Pancreas (tissue), 10 donors: ENCODE results near the gene MIEN1. TPM values are rescaled to one million over a fixed set of nuclear protein-coding genes. Genes with fewer than 3 reads are reported as not detected.

Experiments
- ATAC-seq, 4 donors: fragments of 200-7000 bp; cut with Tn5 transposase; one replicate each; pipeline versions ENCODE4 v1.8.0 to v1.9.1; 2020; ENCODE audit warnings: mild to moderate bottlenecking in 4 of 4, moderate library complexity in 4 of 4
- DNase-seq, 6 donors: peaks; one replicate each; pipeline ENCODE4 v3.0.0-alpha.2; 2020
- FAIRE-seq: peaks from 2 replicates; lab custom pipeline; 2012; peaks lifted over from hg19 to GRCh38; lab: Jason Lieb, UNC
- H3K27ac ChIP-seq, 4 donors: fragments of 200-600 bp; sonication (generic); 1 replicate in 3 of 4; 2 replicates in 1 of 4; pipeline versions ENCODE4 v1.5.0 to v1.8.0; 2020
- H3K27me3 ChIP-seq, 4 donors: fragments of 200-600 bp; one replicate each; pipeline ENCODE4 v1.8.0; 2021
- H3K36me3 ChIP-seq, 3 donors: fragments of 200-600 bp; sonication (generic) in 1 of 3; one replicate each; pipeline versions ENCODE4 v1.5.0 to v1.8.0; 2020 to 2021
- H3K4me1 ChIP-seq, 3 donors: fragments of 200-600 bp; one replicate each; pipeline ENCODE4 v1.8.0; 2021
- H3K4me3 ChIP-seq, 4 donors: fragments of 200-600 bp; sonication (generic) in 2 of 4; one replicate each; pipeline versions ENCODE4 v1.5.0 to v1.8.0; 2020 to 2021
- H3K9me3 ChIP-seq, 4 donors: fragments of 200-600 bp; one replicate each; pipeline ENCODE4 v1.8.0; 2021
- WGBS, 2 donors: extraction: QIAGEN DNeasy Blood & Tissue Kit; methylation state at CpG; one replicate each; pipeline ENCODE4 v1.1.7; 2013; 5-methylcytosine and 5-hydroxymethylcytosine counted together
- intact Hi-C, 3 donors: fragments of 100-400 bp; cut with DNase I; formaldehyde crosslinking; loops; one replicate each; pipeline versions ENCODE4 v1.11.1 to v1.14.2; 2022
- polyA plus RNA-seq, 2 donors: library from polyadenylated mRNA; stranded (reverse); fragments of 200-250 nt; gene quantifications; one replicate each; pipeline ENCODE4 v1.2.3, GENCODE V29; 2013
- total RNA-seq, 6 donors: library from RNA; stranded (reverse); fragmentation: NEBNext Ultra II Directional in 4 of 6; extraction: Animal tissue kit (Norgen Biotek cat#: 25700) in 4 of 6; gene quantifications; one replicate each; pipeline versions ENCODE4 v1.2.1 to v1.2.4, GENCODE V29; 2021 to 2023
- TF ChIP-seq, protein P1 (sequence below), 4 donors: fragments of 200-600 bp; sonication (generic) in 3 of 4; IDR thresholded peaks; one replicate each; pipeline versions ENCODE4 v1.5.0 to v1.8.0; 2021; ENCODE audit warnings: antibody characterized with exemption in 4 of 4
- donor health status: healthy with polysubstance abuse.
- donor health status: DM: no; HTN: no; CAD: no; lungs with moderate emphysema.
- donor health status: DM: no; HTN: no; CAD: no.
- donor health status: control.
- donor health status: control.
- donor health status: Bipolar disorder and iron deficiency.
- donor health status: DM: yes; HTN: yes; CAD: no.
- donor health status: DM: no; HTN: no; CAD: no.
- donor health status: DM: no; HTN: no; CAD: no.
- donor health status: DM: yes; HTN: yes; CAD: no.

MIEN1 gene
- total and polyA plus RNA-seq, 8 donors: 17.0 to 75.2 (median 25.3) TPM

DNA sequence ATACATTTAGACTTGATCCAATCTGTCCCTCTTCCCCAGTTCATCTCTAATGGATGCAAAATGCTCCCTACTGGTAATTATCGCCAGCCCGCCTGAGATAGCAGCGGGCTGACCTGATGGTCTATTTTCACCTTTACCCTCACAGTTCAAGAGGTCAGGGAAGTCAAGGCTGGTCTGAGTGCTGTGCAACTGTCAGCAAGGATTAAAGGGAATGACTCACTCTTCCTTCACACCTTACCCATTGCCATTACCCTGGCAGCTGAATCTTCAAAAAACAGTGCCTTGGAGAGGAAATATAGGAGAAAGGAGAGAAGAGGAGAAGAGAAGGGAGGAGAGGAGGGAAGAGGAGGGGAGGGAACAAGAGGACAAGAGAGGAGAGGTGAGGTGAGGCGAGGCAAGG lies 43.7 kb upstream of the MIEN1 start:
- H3K27ac ChIP-seq: no peak overlapping the region
- TF ChIP-seq, protein P1, sequence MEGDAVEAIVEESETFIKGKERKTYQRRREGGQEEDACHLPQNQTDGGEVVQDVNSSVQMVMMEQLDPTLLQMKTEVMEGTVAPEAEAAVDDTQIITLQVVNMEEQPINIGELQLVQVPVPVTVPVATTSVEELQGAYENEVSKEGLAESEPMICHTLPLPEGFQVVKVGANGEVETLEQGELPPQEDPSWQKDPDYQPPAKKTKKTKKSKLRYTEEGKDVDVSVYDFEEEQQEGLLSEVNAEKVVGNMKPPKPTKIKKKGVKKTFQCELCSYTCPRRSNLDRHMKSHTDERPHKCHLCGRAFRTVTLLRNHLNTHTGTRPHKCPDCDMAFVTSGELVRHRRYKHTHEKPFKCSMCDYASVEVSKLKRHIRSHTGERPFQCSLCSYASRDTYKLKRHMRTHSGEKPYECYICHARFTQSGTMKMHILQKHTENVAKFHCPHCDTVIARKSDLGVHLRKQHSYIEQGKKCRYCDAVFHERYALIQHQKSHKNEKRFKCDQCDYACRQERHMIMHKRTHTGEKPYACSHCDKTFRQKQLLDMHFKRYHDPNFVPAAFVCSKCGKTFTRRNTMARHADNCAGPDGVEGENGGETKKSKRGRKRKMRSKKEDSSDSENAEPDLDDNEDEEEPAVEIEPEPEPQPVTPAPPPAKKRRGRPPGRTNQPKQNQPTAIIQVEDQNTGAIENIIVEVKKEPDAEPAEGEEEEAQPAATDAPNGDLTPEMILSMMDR (IDR thresholded peaks at IDR 0.05): no peak
- H3K27me3 ChIP-seq: peaks cover 0 to 5% (median 0%) of the 10 kb centered on the region in 4 donors
- no peak for FAIRE-seq
- H3K4me1 ChIP-seq: no peaks in the 10 kb centered on the region
- DNase-seq: no peak
- no peak for ATAC-seq
- H3K4me3 ChIP-seq: no peak overlapping the region
- H3K9me3 ChIP-seq: no peaks in the 10 kb centered on the region
- 87 to 90% methylated on average over 4 of the region's 4 CpGs for WGBS, 2 donors
- no peaks in the 10 kb centered on the region for H3K36me3 ChIP-seq
- intact Hi-C loops: no loop called here

DNA sequence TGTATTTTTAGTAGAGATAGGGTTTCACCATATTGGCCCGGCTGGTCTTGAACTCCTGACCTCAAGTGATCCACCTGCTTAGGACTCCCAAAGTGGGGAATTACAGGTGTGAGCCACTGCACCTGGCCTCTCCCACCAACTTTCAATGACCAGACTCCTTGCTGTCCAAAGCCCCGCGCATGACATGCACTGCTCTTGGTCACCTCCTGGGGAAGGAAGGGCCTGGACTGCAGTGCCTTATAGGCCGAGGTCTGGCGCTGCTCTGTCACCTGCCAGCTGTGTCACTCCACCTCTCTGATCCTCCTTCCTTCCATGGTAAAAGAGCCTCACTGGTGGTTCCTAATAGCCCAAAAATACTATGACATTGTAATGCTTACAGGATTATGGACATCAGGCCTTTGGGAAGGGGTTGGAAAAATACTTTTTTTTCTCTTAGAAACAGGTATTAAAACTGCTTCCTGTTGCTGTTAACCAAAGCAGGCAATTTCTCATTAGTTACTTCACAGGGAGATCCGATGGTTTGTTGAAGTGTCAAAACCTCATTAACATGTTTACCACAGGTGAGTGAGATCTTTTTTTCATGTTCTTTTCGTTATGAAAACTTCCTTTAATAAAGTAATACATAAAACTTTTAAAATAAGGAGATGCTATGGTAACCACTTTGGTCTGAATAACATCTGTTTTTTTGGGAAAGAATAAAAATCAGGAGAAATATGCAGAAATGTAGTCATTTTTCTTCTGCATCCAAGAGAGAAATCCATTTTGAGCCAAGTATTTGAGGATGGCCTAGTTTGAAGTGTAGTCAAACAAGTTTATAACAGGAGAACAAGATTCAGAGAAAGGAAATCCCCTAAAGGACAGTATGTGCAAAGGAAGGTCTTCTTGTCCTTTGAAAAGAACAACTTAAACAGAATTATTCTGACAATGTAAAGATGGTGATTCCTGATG lies 42.9 kb upstream of the MIEN1 start:
- no peak overlapping the region for H3K4me3 ChIP-seq
- TF ChIP-seq, protein P1 (IDR thresholded peaks at IDR 0.05): no peak
- intact Hi-C loops: no loop called here
- no peak for ATAC-seq
- WGBS, 2 donors: 81 to 83% methylated on average over 7 of the region's 7 CpGs
- FAIRE-seq: no peak
- peaks cover 0 to 5% (median 0%) of the 10 kb centered on the region in 4 donors for H3K27me3 ChIP-seq
- H3K27ac ChIP-seq: no peak overlapping the region
- no peaks in the 10 kb centered on the region for H3K9me3 ChIP-seq
- no peak for DNase-seq
- H3K4me1 ChIP-seq: no peaks in the 10 kb centered on the region
- no peaks in the 10 kb centered on the region for H3K36me3 ChIP-seq

DNA sequence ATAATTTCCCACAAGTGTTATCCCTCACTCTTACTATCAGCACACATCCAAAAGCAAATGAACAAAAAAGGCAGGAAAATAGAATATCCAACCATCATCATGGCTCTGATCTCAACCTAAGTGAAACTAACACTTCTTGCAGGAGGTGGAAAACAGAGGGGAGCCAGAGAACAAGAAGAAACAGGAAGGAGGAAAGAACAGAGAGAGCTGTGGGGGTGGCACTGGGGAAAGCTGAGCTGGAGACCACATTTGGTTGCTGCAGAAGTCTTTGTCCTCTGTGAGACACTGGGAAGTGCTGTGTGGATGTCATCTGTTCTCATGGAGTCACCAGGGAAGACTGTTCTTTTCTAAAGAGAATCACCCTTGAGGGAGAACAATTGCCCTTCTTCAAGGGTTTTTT lies 42.1 kb upstream of the MIEN1 start:
- no peak overlapping the region for H3K27ac ChIP-seq
- no peak for ATAC-seq

DNA sequence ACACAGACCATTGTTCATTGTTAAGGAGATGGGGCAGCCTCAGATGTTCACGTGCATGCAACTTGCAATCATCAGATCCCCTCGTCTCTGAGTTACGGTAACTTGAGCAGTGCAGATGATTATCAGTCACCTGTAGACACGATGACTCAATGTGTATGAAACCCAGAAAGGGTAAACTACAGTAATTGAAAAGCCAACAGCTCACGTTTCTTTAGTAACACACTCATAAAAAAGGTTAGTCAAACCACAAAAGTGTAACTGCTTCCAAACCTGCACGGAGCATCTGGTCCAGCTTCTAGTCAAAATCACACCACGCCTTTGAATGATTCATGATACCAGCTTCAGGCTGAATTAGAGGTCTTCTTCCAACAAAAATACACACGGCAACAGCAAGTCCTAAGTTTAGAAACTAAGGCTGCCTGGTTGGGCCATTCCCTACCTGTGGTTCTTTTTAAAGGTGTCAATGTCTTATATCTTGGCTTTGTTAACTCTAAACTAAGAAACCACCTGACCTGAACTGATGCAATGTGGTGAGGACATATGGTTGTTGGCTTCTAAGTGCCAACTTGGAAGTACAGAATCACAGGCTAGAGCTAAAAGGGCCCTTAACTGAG lies 39.7 kb upstream of the MIEN1 start:
- intact Hi-C loops: no loop called here
- no peak overlapping the region for H3K4me3 ChIP-seq
- no peaks in the 10 kb centered on the region for H3K4me1 ChIP-seq
- 64 to 67% methylated on average over 8 of the region's 8 CpGs for WGBS, 2 donors
- no peaks in the 10 kb centered on the region for H3K9me3 ChIP-seq
- no peak overlapping the region for H3K27ac ChIP-seq
- H3K27me3 ChIP-seq: no peaks in the 10 kb centered on the region
- peak in 2 of 4 donors; percentile 27 to 31 for ATAC-seq
- no peak for DNase-seq
- TF ChIP-seq, protein P1 (IDR thresholded peaks at IDR 0.05): no peak
- no peaks in the 10 kb centered on the region for H3K36me3 ChIP-seq
- no peak for FAIRE-seq

More for the DNA sequence above, 42.1 kb upstream of the MIEN1 start:
- FAIRE-seq (no peak), DNase-seq (no peak)
- H3K36me3 ChIP-seq: no peaks in the 10 kb centered on the region
- H3K9me3 ChIP-seq: no peaks in the 10 kb centered on the region
- no peaks in the 10 kb centered on the region for H3K4me1 ChIP-seq
- intact Hi-C loops: no loop called here
- TF ChIP-seq, protein P1 (IDR thresholded peaks at IDR 0.05): no peak
- H3K27me3 ChIP-seq: peaks cover 0 to 5% (median 0%) of the 10 kb centered on the region in 4 donors
- H3K4me3 ChIP-seq: no peak overlapping the region
